ENCODE data around the gene USE1. TPM values are rescaled to one million over a fixed set of nuclear protein-coding genes. Genes with fewer than 3 reads are reported as not detected.

The USE1 gene
- total and polyA plus RNA-seq, 9 of the 15 experiments (the other 6 are each of a cell fraction or from before 2014, with no cell fraction given), result 17.3 to 52.4 (median 34.0) TPM

GRCh38 chr19:17235300-17235970 lies 20.3 kb downstream of the USE1 start (continued):
- no peak for TF ChIP-seq FOXA1 (IDR thresholded peaks at IDR 0.05; ENCODE audit: borderline replicate concordance)
- no peak for TF ChIP-seq YBX1 (IDR thresholded peaks at IDR 0.05)
- peak; percentile 81 to 83; a peak in 3 of 4 replicates for TF ChIP-seq NRF1 (conservative IDR thresholded peaks at IDR 0.05 in 1 of 2, IDR thresholded peaks at IDR 0.05 in 1 of 2)
- no peak for TF ChIP-seq ZSCAN29 (IDR thresholded peaks at IDR 0.05)
- no peak for TF ChIP-seq DIDO1 (tag; IDR thresholded peaks at IDR 0.05; ENCODE audit: low read depth)
- no peak for TF ChIP-seq ESRRB (CRISPR knock-in tag; IDR thresholded peaks at IDR 0.05; ENCODE audit: borderline replicate concordance)
- TF ChIP-seq PHTF2 (CRISPR knock-in tag; IDR thresholded peaks at IDR 0.05), result no peak
- TF ChIP-seq HBP1 (CRISPR knock-in tag; IDR thresholded peaks at IDR 0.05), result no peak
- no peak for TF ChIP-seq FOXK2 (conservative IDR thresholded peaks at IDR 0.05 in 1 of 2, IDR thresholded peaks at IDR 0.05 in 1 of 2; ENCODE audit: low read depth in 2 of 2)
- no peak for TF ChIP-seq GTF3C2 (IDR thresholded peaks at IDR 0.05; ENCODE audit: borderline replicate concordance, extremely low read depth, insufficient read length)
- peak; percentile 98 for TF ChIP-seq GATAD2B (IDR thresholded peaks at IDR 0.05; ENCODE audit: borderline replicate concordance)
- no peak for TF ChIP-seq RBM34 (IDR thresholded peaks at IDR 0.05; ENCODE audit: borderline replicate concordance, insufficient read depth, low read length)
- no peak for TF ChIP-seq ZNF280A (IDR thresholded peaks at IDR 0.05; ENCODE audit: low read depth, partially characterized antibody)
- no peak for TF ChIP-seq CBFA2T3 (IDR thresholded peaks at IDR 0.05)
- TF ChIP-seq GABPA (tag; conservative IDR thresholded peaks at IDR 0.05; ENCODE audit: low read depth), result no peak
- no peak for TF ChIP-seq SRSF1 (IDR thresholded peaks at IDR 0.05; ENCODE audit: low read depth, low read length)
- TF ChIP-seq SMARCC2 (IDR thresholded peaks at IDR 0.05; ENCODE audit: low read depth), result peak; percentile 31; the same call in 1 of the 2 replicates
- no peak for TF ChIP-seq DNMT1 (IDR thresholded peaks at IDR 0.05)
- no peak for TF ChIP-seq TAF1 (IDR thresholded peaks at IDR 0.05; ENCODE audit: control insufficient read depth, extremely low read depth, insufficient read depth, low read length, severe bottlenecking)

Measured in K562 (cell line).